IMR-90 (cell line): ENCODE measurements around the gene BTBD9. TPM values are rescaled to one million over a fixed set of nuclear protein-coding genes. Genes with fewer than 3 reads are reported as not detected.

Experiments used
- ATAC-seq: fragments of 200-7000 bp; cut with Tn5 transposase; 2 replicates; pipeline ENCODE4 v1.9.1; 2020; ENCODE audit warnings: low read depth, mild to moderate bottlenecking, moderate library complexity
- BruUV-seq: library from RNA; stranded (reverse); fragments of 400-500 nt; replicated peaks from 2 replicates; lab custom pipeline; 2021; lab: Mats Ljungman, UMichigan
- CTCF ChIA-PET: fragments of 300-600 bp; formaldehyde crosslinking; extraction: SDS; loops from one replicate; lab custom pipeline; 2021; ENCODE audit warnings: antibody characterized with exemption; lab: Yijun Ruan, JAX
- POLR2A ChIA-PET: fragments of 300-600 bp; sonication (Branson Sonifier 250); formaldehyde crosslinking; loops from one replicate; lab custom pipeline; 2022; ENCODE audit warnings: antibody characterized with exemption; ENCODE audit not compliant: unreplicated experiment; lab: Charles Lee
- DNase-seq: peaks from one replicate; pipeline ENCODE4 v3.0.0; 2013
- H2AFZ ChIP-seq: replicated peaks from 2 replicates; pipeline ENCODE3; 2013; ENCODE audit warnings: low read length, mild to moderate bottlenecking; ENCODE audit not compliant: poor library complexity
- H2AK5ac ChIP-seq: 2 replicates; pipeline ENCODE4 v1.6.1; 2013; ENCODE audit warnings: low read depth, low read length, inconsistent platforms
- H2AK9ac ChIP-seq: replicated peaks from 2 replicates; pipeline ENCODE3; 2013; ENCODE audit warnings: mild to moderate bottlenecking, low read depth, low read length, moderate library complexity; ENCODE audit not compliant: poor library complexity
- H2BK120ac ChIP-seq: 2 replicates; pipeline ENCODE4 v1.6.1; 2013; ENCODE audit warnings: low read depth, low read length, inconsistent platforms
- H2BK15ac ChIP-seq: 3 replicates; pipeline ENCODE4 v1.6.1; 2013; ENCODE audit warnings: low read depth, low read length, inconsistent platforms
- H2BK20ac ChIP-seq: 2 replicates; pipeline ENCODE4 v1.6.1; 2013; ENCODE audit warnings: low read depth, mild to moderate bottlenecking, inconsistent platforms, low read length, moderate library complexity
- H2BK5ac ChIP-seq: 2 replicates; pipeline ENCODE4 v1.6.1; 2013; ENCODE audit warnings: mild to moderate bottlenecking, low read depth, low read length, inconsistent platforms; ENCODE audit not compliant: poor library complexity, severe bottlenecking
- H3K14ac ChIP-seq: replicated peaks from 2 replicates; pipeline ENCODE4 v1.6.1; 2013; ENCODE audit warnings: low read depth, low read length, inconsistent platforms
- H3K18ac ChIP-seq: 2 replicates; pipeline ENCODE4 v1.6.1; 2013; ENCODE audit warnings: low read depth, low read length, control low read depth
- H3K23ac ChIP-seq: 2 replicates; pipeline ENCODE4 v1.6.1; 2013; ENCODE audit warnings: low read depth, low read length, inconsistent platforms
- H3K27ac ChIP-seq: 2 replicates; pipeline ENCODE4 v1.5.1; 2013; ENCODE audit warnings: mild to moderate bottlenecking, control low read depth, low read length; ENCODE audit not compliant: insufficient read depth
- H3K27me3 ChIP-seq: 2 replicates; pipeline ENCODE4 v1.6.1; 2013; ENCODE audit warnings: low read length; ENCODE audit not compliant: control insufficient read depth, insufficient read depth
- H3K36me3 ChIP-seq: 2 replicates; pipeline ENCODE4 v1.6.1; 2013; ENCODE audit warnings: low read length, mixed read lengths; ENCODE audit not compliant: control insufficient read depth, insufficient read depth
- H3K4ac ChIP-seq: 2 replicates; pipeline ENCODE4 v1.6.1; 2013; ENCODE audit warnings: low read depth, low read length, inconsistent platforms
- H3K4me1 ChIP-seq: 2 replicates; pipeline ENCODE4 v1.6.1; 2013; ENCODE audit warnings: low read length, mixed read lengths; ENCODE audit not compliant: control insufficient read depth, insufficient read depth
- H3K4me2 ChIP-seq: 2 replicates; pipeline ENCODE4 v1.6.1; 2013; ENCODE audit warnings: low read depth, mild to moderate bottlenecking, control low read depth, low read length, moderate library complexity
- H3K4me3 ChIP-seq: 2 replicates; pipeline ENCODE4 v1.5.1; 2013; ENCODE audit warnings: low read depth, mild to moderate bottlenecking, control low read depth, low read length, moderate library complexity; ENCODE audit not compliant: insufficient read depth
- H3K56ac ChIP-seq: 2 replicates; pipeline ENCODE4 v1.6.1; 2013; ENCODE audit warnings: low read length, inconsistent platforms; ENCODE audit not compliant: insufficient read depth; ENCODE audit errors: extremely low read depth
- H3K79me1 ChIP-seq, 2 experiments: 2 replicates each; pipeline ENCODE4 v1.6.1; 2013; ENCODE audit warnings: low read length in 2 of 2, inconsistent platforms in 1 of 2, low read depth in 1 of 2
- H3K9ac ChIP-seq: 2 replicates; pipeline ENCODE4 v1.6.1; 2013; ENCODE audit warnings: low read depth, low read length, control low read depth
- H3K9me1 ChIP-seq: 2 replicates; pipeline ENCODE4 v1.6.1; 2013; ENCODE audit warnings: low read length, inconsistent platforms; ENCODE audit not compliant: insufficient read depth
- H3K9me3 ChIP-seq: 2 replicates; pipeline ENCODE4 v1.6.1; 2013; ENCODE audit warnings: low read length; ENCODE audit not compliant: control insufficient read depth, insufficient read depth
- H4K20me1 ChIP-seq: 2 replicates; pipeline ENCODE4 v1.6.1; 2013; ENCODE audit warnings: low read length, inconsistent platforms; ENCODE audit not compliant: insufficient read depth
- H4K5ac ChIP-seq: 2 replicates; pipeline ENCODE4 v1.6.1; 2013; ENCODE audit warnings: mild to moderate bottlenecking, low read depth, low read length, control low read depth
- H4K8ac ChIP-seq, 2 experiments: 2 replicates each; pipeline ENCODE4 v1.6.1; 2013; ENCODE audit warnings: low read depth in 2 of 2, low read length in 2 of 2, control low read depth in 1 of 2, inconsistent platforms in 1 of 2
- H4K91ac ChIP-seq: 2 replicates; pipeline ENCODE4 v1.6.1; 2013; ENCODE audit warnings: low read depth, low read length, inconsistent platforms; ENCODE audit not compliant: insufficient read depth
- BHLHE40 ChIP-seq: fragments of 150-350 bp; IDR thresholded peaks from 2 replicates; pipeline ENCODE4 v1.6.1; 2016; ENCODE audit warnings: mild to moderate bottlenecking, low read depth, low read length
- CEBPB ChIP-seq: IDR thresholded peaks from 2 replicates; pipeline ENCODE4 v1.6.1; 2012; ENCODE audit warnings: low read depth, low read length, improper control_type of control experiment
- CHD1 ChIP-seq: IDR thresholded peaks from 2 replicates; pipeline ENCODE4 v1.6.1; 2012; ENCODE audit warnings: low read depth, low read length, improper control_type of control experiment
- FOS ChIP-seq: fragments of 150-350 bp; IDR thresholded peaks from 2 replicates; pipeline ENCODE4 v1.6.1; 2016; ENCODE audit warnings: low read depth, low read length
- MAFK ChIP-seq: IDR thresholded peaks from 2 replicates; pipeline ENCODE4 v1.6.1; 2012; ENCODE audit warnings: low read depth, low read length, improper control_type of control experiment
- MXI1 ChIP-seq: IDR thresholded peaks from 2 replicates; pipeline ENCODE4 v1.6.1; 2012; ENCODE audit warnings: low read depth, mild to moderate bottlenecking, low read length, moderate library complexity, borderline replicate concordance
- NFE2L2 ChIP-seq: fragments of 150-350 bp; IDR thresholded peaks from 2 replicates; pipeline ENCODE4 v1.6.1; 2016; ENCODE audit warnings: low read depth, mild to moderate bottlenecking, low read length
- RAD21 ChIP-seq: IDR thresholded peaks from 2 replicates; pipeline ENCODE4 v1.6.1; 2012; ENCODE audit warnings: low read length, improper control_type of control experiment
- RFX5 ChIP-seq: IDR thresholded peaks from 2 replicates; pipeline ENCODE4 v1.8.0; 2012; ENCODE audit warnings: low read depth, mild to moderate bottlenecking, low read length, moderate library complexity
- SMC3 ChIP-seq: fragments of 150-350 bp; IDR thresholded peaks from 2 replicates; pipeline ENCODE4 v1.6.1; 2016; ENCODE audit warnings: low read depth, mild to moderate bottlenecking, antibody characterized with exemption, low read length, moderate library complexity
- WGBS, 2 experiments: methylation state at CpG; one replicate each; pipeline versions ENCODE4 v1.1.5 to v1.1.7; 2013; ENCODE audit warnings: missing lambda C conversion rate in 2 of 2; ENCODE audit not compliant: insufficient read length in 1 of 2; ENCODE audit errors: extremely low coverage in 2 of 2; 5-methylcytosine and 5-hydroxymethylcytosine counted together
- dilution Hi-C: fragments of 300-500 bp; cut with HindIII; formaldehyde crosslinking; loops from one replicate; pipeline ENCODE4 v1.14.3; 2018; ENCODE audit warnings: low sequenced_read_pairs; ENCODE audit not compliant: unreplicated experiment
- in situ Hi-C: fragments of 300-500 bp; cut with MboI; formaldehyde crosslinking; loops from 3 replicates; pipeline ENCODE4 v1.14.3; 2019; ENCODE audit warnings: low sequenced_read_pairs, inconsistent platforms, mixed read lengths
- intact Hi-C: fragments of 100-400 bp; cut with micrococcal nuclease; formaldehyde crosslinking; loops from 2 replicates; pipeline ENCODE4 v1.10.0; 2022
- polyA plus RNA-seq, 3 experiments: library from polyadenylated mRNA; depleted of rRNA; stranded (reverse); fragments of >200 nt; gene quantifications; 2 replicates each; pipeline ENCODE4 v1.2.3, GENCODE V29; 2012; ENCODE audit warnings: low replicate concordance in 1 of 3
- total RNA-seq: library from RNA; depleted of rRNA; stranded (reverse); fragments of >200 nt; gene quantifications from 2 replicates; pipeline ENCODE4 v1.2.3, GENCODE V29; 2012
- TF ChIP-seq, protein P1 (sequence below): fragments of 150-350 bp; IDR thresholded peaks from 2 replicates; pipeline ENCODE4 v1.6.1; 2016; ENCODE audit warnings: low read depth, mild to moderate bottlenecking, low read length, moderate library complexity, borderline replicate concordance
- TF ChIP-seq, protein P2 (sequence below): fragments of 150-350 bp; IDR thresholded peaks from 2 replicates; pipeline ENCODE4 v1.6.1; 2017; ENCODE audit warnings: mild to moderate bottlenecking, antibody characterized with exemption, low read length, low read depth
- TF ChIP-seq, protein P3 (sequence below): conservative IDR thresholded peaks from 2 replicates; pipeline ENCODE4 v1.5.1; 2012; ENCODE audit warnings: mild to moderate bottlenecking, low read depth, low read length, improper control_type of control experiment

Gene BTBD9
- total and polyA plus RNA-seq, 2 of the 4 experiments (the other 2 are of a cell fraction): 4.1 to 22.0 TPM

DNA sequence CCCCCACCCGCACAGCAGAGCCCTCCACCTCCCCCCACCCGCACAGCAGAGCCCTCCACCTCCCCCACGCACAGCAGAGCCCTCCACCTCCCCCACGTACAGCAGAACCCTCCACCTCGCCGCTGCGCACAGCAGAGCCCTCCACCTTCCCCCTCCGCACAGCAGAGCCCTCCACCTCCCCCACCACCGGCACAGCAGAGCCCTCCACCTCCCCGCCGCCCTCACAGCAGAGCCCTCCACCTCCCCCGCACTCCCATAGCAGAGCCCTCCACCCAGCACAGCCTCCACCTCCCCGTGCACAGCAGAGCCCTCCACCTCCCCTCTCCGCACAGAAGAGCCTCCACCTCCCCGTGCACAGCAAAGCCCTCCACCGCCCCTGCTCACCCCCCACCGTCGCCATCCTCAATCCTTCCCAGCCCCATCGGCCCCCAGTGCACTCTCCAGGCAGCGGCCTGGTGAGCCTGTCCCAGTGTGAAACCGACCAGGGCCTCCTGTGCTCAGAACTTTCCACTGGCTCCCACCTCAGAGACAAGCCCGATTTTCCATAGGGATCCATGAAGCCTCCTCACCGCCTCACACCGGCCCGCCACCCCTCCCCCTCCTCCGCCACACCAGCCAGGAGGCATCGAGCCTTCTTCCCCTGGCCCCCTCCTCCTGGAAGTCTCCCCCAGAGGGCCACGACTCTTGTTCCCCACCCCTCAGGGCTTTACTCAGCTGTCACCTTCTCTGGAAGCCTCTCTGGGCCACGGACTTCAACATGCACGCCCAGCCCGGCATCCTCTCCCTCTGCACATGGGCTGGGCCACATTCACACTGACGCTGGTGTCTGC, 473.1 kb downstream of the BTBD9 start (continued):
- no peak for TF ChIP-seq FOS

DNA sequence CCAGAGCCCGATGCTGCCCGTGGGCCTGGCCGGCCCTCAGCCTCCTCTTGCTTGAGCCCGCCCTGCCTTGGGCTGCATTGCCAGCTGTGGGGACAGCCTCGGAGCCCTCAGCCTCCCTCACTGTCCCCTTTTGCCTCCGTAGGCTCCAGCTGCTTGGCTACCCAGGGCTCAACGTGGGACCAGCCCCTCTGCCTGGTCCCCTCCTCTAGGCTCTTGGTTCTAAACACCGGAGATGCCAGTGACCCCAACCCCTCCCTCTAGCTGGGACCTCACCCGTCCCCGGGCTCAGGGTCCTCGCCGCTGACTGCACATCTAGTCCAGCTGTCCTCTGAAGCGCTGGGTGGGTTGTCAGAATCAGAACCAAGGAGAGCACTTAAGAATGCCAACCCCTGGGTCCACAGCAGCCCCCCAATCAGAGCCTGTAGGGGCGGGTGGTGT, 475.0 kb downstream of the BTBD9 start:
- ChIA-PET CTCF (no interaction called here), POLR2A (no interaction called here)
- no peak overlapping the region for H3K18ac ChIP-seq
- H2AK5ac ChIP-seq: no peak overlapping the region
- no peak overlapping the region for H3K27ac ChIP-seq
- no peaks in the 10 kb centered on the region for H4K20me1 ChIP-seq
- H2AK9ac ChIP-seq: no peak overlapping the region
- DNase-seq: no peak
- H3K4me1 ChIP-seq: no peaks in the 10 kb centered on the region
- peaks cover 5% of the 10 kb centered on the region; the same call in 1 of the 2 replicates for H3K9me1 ChIP-seq
- no peaks in the 10 kb centered on the region for H3K9me3 ChIP-seq
- no peak overlapping the region for H3K23ac ChIP-seq
- no peak overlapping the region for H3K56ac ChIP-seq
- intact Hi-C loops (no loop called here), in situ Hi-C loops (no loop called here), dilution Hi-C loops (no loop called here)
- no peak overlapping the region for H3K4ac ChIP-seq
- no peak overlapping the region for H4K8ac ChIP-seq
- H2BK15ac ChIP-seq: no peak overlapping the region
- no peak for ATAC-seq
- H3K4me2 ChIP-seq: no peak overlapping the region
- 87% methylated on average over 7 of the region's 14 CpGs; no CpG with 5 or more reads in 1 of the 2 experiments for WGBS, 2 experiments
- no peak overlapping the region for H3K4me3 ChIP-seq
- H2BK120ac ChIP-seq: no peak overlapping the region
- H3K9ac ChIP-seq: no peak overlapping the region
- H3K14ac ChIP-seq: no peak overlapping the region
- H2AFZ ChIP-seq: no peak overlapping the region
- peaks cover 3 to 9% of the 10 kb centered on the region in 2 experiments; a peak in 1 of 4 replicates for H3K79me1 ChIP-seq
- H2BK20ac ChIP-seq: no peak overlapping the region
- no peak overlapping the region for H4K91ac ChIP-seq
- peaks cover 5% of the 10 kb centered on the region; the same call in 1 of the 2 replicates for H3K36me3 ChIP-seq
- H3K27me3 ChIP-seq: no peaks in the 10 kb centered on the region
- no peak overlapping the region for H2BK5ac ChIP-seq
- no peak overlapping the region for H4K5ac ChIP-seq
- no TSS peak for BruUV-seq
- TF ChIP-seq CEBPB (no peak), NFE2L2 (no peak), MXI1 (no peak), CHD1 (no peak), SMC3 (no peak), RFX5 (no peak), BHLHE40 (no peak), RAD21 (no peak), MAFK (no peak)
- TF ChIP-seq, protein P1, sequence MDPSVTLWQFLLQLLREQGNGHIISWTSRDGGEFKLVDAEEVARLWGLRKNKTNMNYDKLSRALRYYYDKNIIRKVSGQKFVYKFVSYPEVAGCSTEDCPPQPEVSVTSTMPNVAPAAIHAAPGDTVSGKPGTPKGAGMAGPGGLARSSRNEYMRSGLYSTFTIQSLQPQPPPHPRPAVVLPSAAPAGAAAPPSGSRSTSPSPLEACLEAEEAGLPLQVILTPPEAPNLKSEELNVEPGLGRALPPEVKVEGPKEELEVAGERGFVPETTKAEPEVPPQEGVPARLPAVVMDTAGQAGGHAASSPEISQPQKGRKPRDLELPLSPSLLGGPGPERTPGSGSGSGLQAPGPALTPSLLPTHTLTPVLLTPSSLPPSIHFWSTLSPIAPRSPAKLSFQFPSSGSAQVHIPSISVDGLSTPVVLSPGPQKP: no peak
- TF ChIP-seq, protein P2, sequence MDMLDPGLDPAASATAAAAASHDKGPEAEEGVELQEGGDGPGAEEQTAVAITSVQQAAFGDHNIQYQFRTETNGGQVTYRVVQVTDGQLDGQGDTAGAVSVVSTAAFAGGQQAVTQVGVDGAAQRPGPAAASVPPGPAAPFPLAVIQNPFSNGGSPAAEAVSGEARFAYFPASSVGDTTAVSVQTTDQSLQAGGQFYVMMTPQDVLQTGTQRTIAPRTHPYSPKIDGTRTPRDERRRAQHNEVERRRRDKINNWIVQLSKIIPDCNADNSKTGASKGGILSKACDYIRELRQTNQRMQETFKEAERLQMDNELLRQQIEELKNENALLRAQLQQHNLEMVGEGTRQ: no peak
- TF ChIP-seq, protein P3, sequence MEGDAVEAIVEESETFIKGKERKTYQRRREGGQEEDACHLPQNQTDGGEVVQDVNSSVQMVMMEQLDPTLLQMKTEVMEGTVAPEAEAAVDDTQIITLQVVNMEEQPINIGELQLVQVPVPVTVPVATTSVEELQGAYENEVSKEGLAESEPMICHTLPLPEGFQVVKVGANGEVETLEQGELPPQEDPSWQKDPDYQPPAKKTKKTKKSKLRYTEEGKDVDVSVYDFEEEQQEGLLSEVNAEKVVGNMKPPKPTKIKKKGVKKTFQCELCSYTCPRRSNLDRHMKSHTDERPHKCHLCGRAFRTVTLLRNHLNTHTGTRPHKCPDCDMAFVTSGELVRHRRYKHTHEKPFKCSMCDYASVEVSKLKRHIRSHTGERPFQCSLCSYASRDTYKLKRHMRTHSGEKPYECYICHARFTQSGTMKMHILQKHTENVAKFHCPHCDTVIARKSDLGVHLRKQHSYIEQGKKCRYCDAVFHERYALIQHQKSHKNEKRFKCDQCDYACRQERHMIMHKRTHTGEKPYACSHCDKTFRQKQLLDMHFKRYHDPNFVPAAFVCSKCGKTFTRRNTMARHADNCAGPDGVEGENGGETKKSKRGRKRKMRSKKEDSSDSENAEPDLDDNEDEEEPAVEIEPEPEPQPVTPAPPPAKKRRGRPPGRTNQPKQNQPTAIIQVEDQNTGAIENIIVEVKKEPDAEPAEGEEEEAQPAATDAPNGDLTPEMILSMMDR: no peak
